Measurements from ENCODE around the gene RNF152. TPM values are rescaled to one million over a fixed set of nuclear protein-coding genes. Genes with fewer than 3 reads are reported as not detected.

Gene RNF152
- total RNA-seq, 1 donor from 2014 or later = 24.1 TPM

DNA sequence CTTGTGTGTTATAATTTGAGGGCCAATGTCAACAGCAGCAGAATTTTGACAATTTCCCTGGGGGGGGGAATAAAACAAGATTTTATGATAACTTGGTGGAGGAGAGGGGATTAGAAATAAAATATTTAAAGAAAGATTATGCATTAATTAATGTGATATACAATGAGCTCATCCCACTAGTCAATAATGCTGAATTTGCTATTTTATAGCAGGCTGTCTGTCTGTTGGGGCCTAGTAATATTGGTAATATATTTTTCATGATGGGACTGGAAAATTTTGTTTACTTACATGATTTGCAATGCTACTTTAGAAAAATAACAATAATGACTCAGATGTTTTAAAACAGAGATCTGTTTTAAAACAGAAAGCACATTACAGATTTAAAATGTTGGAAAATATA is 118.0 kb downstream of the RNF152 start:
- no peak for DNase-seq (ENCODE audit: low spot score)
- H3K4me3 ChIP-seq = no peak overlapping the region
- H3K4me2 ChIP-seq = no peak overlapping the region
- no peak overlapping the region for H3K27ac ChIP-seq
- Mint-ChIP-seq H3K27me3 (ENCODE audit: insufficient read depth, low read depth) (peaks cover 10% of the 10 kb centered on the region), H3K36me3 (peaks cover 8% of the 10 kb centered on the region), H3K27ac (no peak overlapping the region), H3K4me1 (peaks cover 3% of the 10 kb centered on the region), H3K9me3 (peaks cover 17% of the 10 kb centered on the region), H3K4me3 (no peak overlapping the region)
- no peak overlapping the region for H3K9ac ChIP-seq
- H3F3A ChIP-seq (ENCODE audit: low read depth) = no peaks in the 10 kb centered on the region
- no peaks in the 10 kb centered on the region for H3K27me3 ChIP-seq
- peaks cover 5% of the 10 kb centered on the region for H3K9me3 ChIP-seq (ENCODE audit: low read depth)
- no peaks in the 10 kb centered on the region for H3K79me2 ChIP-seq (ENCODE audit: low read depth)
- H2AFZ ChIP-seq (replicated peaks) = no peak overlapping the region
- peaks cover 5% of the 10 kb centered on the region for H3K36me3 ChIP-seq
- no peaks in the 10 kb centered on the region for H3K4me1 ChIP-seq
- TF ChIP-seq EZH2phosphoT487 (IDR thresholded peaks at IDR 0.05) = no peak
- TF ChIP-seq CTCF (IDR thresholded peaks at IDR 0.05) = no peak
- no peak for TF ChIP-seq EZH2 (IDR thresholded peaks at IDR 0.05)
- no peaks in the 10 kb centered on the region for H4K20me1 ChIP-seq (ENCODE audit: low read depth)

GRCh38 chr18:61772293-61772848 is 120.4 kb downstream of the RNF152 start:
- DNase-seq (ENCODE audit: low spot score) = no peak
- H3F3A ChIP-seq (ENCODE audit: low read depth) = no peaks in the 10 kb centered on the region
- peaks cover 3% of the 10 kb centered on the region for H3K4me1 Mint-ChIP-seq
- no peak overlapping the region for H3K4me3 ChIP-seq
- H3K4me2 ChIP-seq = no peak overlapping the region
- H3K36me3 ChIP-seq = peaks cover 5% of the 10 kb centered on the region
- no peak overlapping the region for H3K4me3 Mint-ChIP-seq
- no peaks in the 10 kb centered on the region for H3K79me2 ChIP-seq (ENCODE audit: low read depth)
- H3K4me1 ChIP-seq = no peaks in the 10 kb centered on the region
- H3K36me3 Mint-ChIP-seq = peaks cover 8% of the 10 kb centered on the region
- H3K27me3 Mint-ChIP-seq (ENCODE audit: insufficient read depth, low read depth) = no peaks in the 10 kb centered on the region
- H3K27me3 ChIP-seq = no peaks in the 10 kb centered on the region
- H3K9me3 Mint-ChIP-seq = peaks cover 14% of the 10 kb centered on the region
- TF ChIP-seq EZH2 (IDR thresholded peaks at IDR 0.05) = no peak
- no peak for TF ChIP-seq EZH2phosphoT487 (IDR thresholded peaks at IDR 0.05)
- no peak for TF ChIP-seq CTCF (IDR thresholded peaks at IDR 0.05)
- H4K20me1 ChIP-seq (ENCODE audit: low read depth) = no peaks in the 10 kb centered on the region
- peaks cover 5% of the 10 kb centered on the region for H3K9me3 ChIP-seq (ENCODE audit: low read depth)
- H2AFZ ChIP-seq (replicated peaks) = no peak overlapping the region
- H3K27ac ChIP-seq = no peak overlapping the region
- no peak overlapping the region for H3K27ac Mint-ChIP-seq
- no peak overlapping the region for H3K9ac ChIP-seq

DNA sequence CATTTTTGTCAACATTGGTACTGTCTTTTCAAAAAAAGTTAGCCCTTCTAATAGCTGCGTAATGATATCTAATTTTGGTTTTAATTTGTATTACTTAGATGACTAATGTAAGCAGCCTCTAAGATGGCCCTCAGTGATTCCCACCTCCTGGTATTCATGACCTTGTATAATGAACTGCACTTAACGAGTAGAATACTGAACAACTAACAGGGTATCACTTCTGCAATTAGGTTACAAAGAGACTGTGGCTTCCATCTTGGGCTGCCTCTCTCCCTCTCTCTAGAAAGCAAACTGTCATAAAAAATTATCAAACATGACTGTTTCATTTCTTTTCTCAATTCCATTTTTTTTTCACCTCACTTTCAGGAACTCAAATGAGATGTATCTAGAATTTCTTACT is 120.9 kb downstream of the RNF152 start:
- DNase-seq (ENCODE audit: low spot score) = no peak
- no peak overlapping the region for H3K27ac Mint-ChIP-seq
- H4K20me1 ChIP-seq (ENCODE audit: low read depth) = no peaks in the 10 kb centered on the region

More for the DNA sequence above, 120.9 kb downstream of the RNF152 start:
- Histone ChIP-seq H3K4me3 (no peak overlapping the region), H2AFZ (replicated peaks) (no peak overlapping the region), H3K36me3 (peaks cover 5% of the 10 kb centered on the region), H3K9me3 (ENCODE audit: low read depth) (peaks cover 5% of the 10 kb centered on the region), H3K4me2 (no peak overlapping the region), H3K4me1 (no peaks in the 10 kb centered on the region), H3K27me3 (no peaks in the 10 kb centered on the region), H3K9ac (no peak overlapping the region), H3K79me2 (ENCODE audit: low read depth) (no peaks in the 10 kb centered on the region), H3K27ac (no peak overlapping the region), H3F3A (ENCODE audit: low read depth) (no peaks in the 10 kb centered on the region)
- H3K4me1 Mint-ChIP-seq = peaks cover 3% of the 10 kb centered on the region
- H3K27me3 Mint-ChIP-seq (ENCODE audit: insufficient read depth, low read depth) = no peaks in the 10 kb centered on the region
- H3K4me3 Mint-ChIP-seq = no peak overlapping the region
- TF ChIP-seq EZH2 (IDR thresholded peaks at IDR 0.05) = no peak
- no peak for TF ChIP-seq EZH2phosphoT487 (IDR thresholded peaks at IDR 0.05)
- no peak for TF ChIP-seq CTCF (IDR thresholded peaks at IDR 0.05)
- peaks cover 8% of the 10 kb centered on the region for H3K36me3 Mint-ChIP-seq
- H3K9me3 Mint-ChIP-seq = peaks cover 14% of the 10 kb centered on the region
